Cardiac muscle cell (in vitro differentiated cells and primary cell): ENCODE measurements around the gene OR2H2. TPM values are rescaled to one million over a fixed set of nuclear protein-coding genes. Genes with fewer than 3 reads are reported as not detected.

Experiments used
- DNase-seq, 2 donors: peaks; one replicate each; pipeline versions ENCODE4 v3.0.0 to v3.0.0-alpha.2; 2010 to 2017; ENCODE audit warnings: low read depth in 1 of 2, low spot score in 1 of 2
- H3K27ac ChIP-seq: fragments of 200-600 bp; sonication (generic); 2 replicates; pipeline ENCODE4 v1.5.1; 2016
- H3K27me3 ChIP-seq: fragments of 200-600 bp; sonication (generic); 2 replicates; pipeline ENCODE4 v1.6.0; 2016; ENCODE audit warnings: control low read depth
- H3K36me3 ChIP-seq: fragments of 200-600 bp; sonication (generic); 2 replicates; pipeline ENCODE4 v1.5.1; 2016; ENCODE audit warnings: control low read depth
- H3K4me1 ChIP-seq: fragments of 200-600 bp; sonication (generic); 2 replicates; pipeline ENCODE4 v1.8.1; 2017; ENCODE audit warnings: low read depth, mild to moderate bottlenecking, mixed run types
- H3K4me3 ChIP-seq: fragments of 200-600 bp; sonication (generic); 2 replicates; pipeline ENCODE4 v1.5.1; 2016; ENCODE audit warnings: mild to moderate bottlenecking
- H3K9me3 ChIP-seq: fragments of 200-600 bp; sonication (generic); 2 replicates; pipeline ENCODE4 v1.5.1; 2017; ENCODE audit warnings: low read depth, mild to moderate bottlenecking, control low read depth
- polyA plus RNA-seq: library from polyadenylated mRNA; unstranded; fragments of >200 nt; fragmentation: Nextera tagmentation; extraction: Ambion mirVana; gene quantifications from 2 replicates; pipeline ENCODE4 v1.2.1, GENCODE V29; 2016
- total RNA-seq: library from RNA; depleted of rRNA; stranded (reverse); fragments of >200 nt; gene quantifications from 2 replicates; pipeline ENCODE4 v1.2.3, GENCODE V29; 2016
- TF ChIP-seq, protein P1 (sequence below): IDR thresholded peaks from 2 replicates; pipeline ENCODE4 v1.5.1; 2012; ENCODE audit warnings: low read depth, mild to moderate bottlenecking, low read length

OR2H2 gene
- total and polyA plus RNA-seq, 2 experiments from 2014 or later: 0.73 TPM; not detected in 1

DNA sequence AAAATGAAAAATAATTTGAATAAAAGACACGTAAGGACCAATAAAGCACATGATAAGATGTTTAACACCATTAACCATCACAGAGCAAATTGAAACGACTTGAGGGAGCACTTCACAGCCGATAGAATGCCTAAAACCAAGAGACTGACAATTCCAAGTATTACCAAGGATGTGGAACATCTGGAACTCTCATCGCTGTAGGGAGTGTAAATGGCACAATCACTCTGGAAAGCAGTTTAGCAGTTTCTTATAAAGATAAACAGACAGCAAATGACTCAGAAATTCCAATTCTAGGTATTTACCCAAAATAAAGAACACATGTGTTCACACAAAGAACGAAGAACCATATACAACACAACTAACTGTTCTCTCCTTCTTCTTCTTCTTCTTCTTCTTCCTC lies 16.9 kb upstream of the OR2H2 start:
- Histone ChIP-seq H3K27ac (no peak overlapping the region), H3K36me3 (no peaks in the 10 kb centered on the region), H3K9me3 (no peaks in the 10 kb centered on the region), H3K4me3 (no peak overlapping the region), H3K27me3 (peaks cover 16% of the 10 kb centered on the region), H3K4me1 (no peaks in the 10 kb centered on the region)
- no peak for DNase-seq
- TF ChIP-seq, protein P1, sequence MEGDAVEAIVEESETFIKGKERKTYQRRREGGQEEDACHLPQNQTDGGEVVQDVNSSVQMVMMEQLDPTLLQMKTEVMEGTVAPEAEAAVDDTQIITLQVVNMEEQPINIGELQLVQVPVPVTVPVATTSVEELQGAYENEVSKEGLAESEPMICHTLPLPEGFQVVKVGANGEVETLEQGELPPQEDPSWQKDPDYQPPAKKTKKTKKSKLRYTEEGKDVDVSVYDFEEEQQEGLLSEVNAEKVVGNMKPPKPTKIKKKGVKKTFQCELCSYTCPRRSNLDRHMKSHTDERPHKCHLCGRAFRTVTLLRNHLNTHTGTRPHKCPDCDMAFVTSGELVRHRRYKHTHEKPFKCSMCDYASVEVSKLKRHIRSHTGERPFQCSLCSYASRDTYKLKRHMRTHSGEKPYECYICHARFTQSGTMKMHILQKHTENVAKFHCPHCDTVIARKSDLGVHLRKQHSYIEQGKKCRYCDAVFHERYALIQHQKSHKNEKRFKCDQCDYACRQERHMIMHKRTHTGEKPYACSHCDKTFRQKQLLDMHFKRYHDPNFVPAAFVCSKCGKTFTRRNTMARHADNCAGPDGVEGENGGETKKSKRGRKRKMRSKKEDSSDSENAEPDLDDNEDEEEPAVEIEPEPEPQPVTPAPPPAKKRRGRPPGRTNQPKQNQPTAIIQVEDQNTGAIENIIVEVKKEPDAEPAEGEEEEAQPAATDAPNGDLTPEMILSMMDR: no peak

DNA sequence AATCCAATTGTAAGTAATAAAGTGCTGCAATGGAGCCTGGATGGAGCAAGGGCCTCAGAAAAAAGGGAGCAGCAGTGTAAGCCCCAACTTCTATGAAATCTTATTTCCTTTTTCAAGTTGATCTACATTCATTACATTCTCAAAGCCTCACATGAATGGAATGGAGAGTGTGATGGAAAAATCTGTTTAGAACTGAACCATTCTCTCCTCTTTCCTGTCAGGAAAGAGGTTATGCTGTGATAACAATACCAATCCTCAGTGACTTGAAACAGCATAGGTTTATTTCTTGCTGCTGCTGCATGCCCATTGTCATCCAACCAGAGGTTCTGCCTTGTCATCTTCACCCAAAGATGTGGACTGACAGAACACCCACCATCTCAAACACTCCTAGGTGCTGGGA lies 8.9 kb upstream of the OR2H2 start:
- DNase-seq: no peak
- Histone ChIP-seq H3K4me3 (no peak overlapping the region), H3K27me3 (peaks cover under 1% of the 10 kb centered on the region), H3K36me3 (no peaks in the 10 kb centered on the region), H3K9me3 (no peaks in the 10 kb centered on the region), H3K4me1 (no peaks in the 10 kb centered on the region), H3K27ac (no peak overlapping the region)
- TF ChIP-seq, protein P1: no peak

DNA sequence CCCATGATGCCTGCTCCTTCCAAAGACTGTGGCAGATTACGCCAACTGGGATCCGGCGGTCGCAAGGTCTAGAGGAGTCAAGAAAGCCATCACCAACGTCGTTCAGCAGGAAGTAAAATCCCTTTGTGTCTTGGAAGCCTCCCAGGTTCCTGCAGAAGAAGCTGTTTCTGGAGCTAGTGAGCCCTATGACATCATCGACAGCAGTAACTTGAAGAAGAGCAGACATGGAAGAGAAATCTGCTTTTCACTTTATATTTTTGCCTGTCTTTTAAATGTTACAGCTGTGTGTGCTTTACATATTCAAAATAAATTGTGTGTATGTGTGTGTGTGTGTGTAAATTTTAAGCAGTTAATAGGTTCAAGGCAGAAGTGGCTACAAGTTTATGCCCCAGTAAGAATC lies 7.4 kb upstream of the OR2H2 start:
- no peaks in the 10 kb centered on the region for H3K36me3 ChIP-seq
- TF ChIP-seq, protein P1: no peak
- H3K27me3 ChIP-seq: no peaks in the 10 kb centered on the region
- no peaks in the 10 kb centered on the region for H3K9me3 ChIP-seq
- no peak for DNase-seq
- no peaks in the 10 kb centered on the region for H3K4me1 ChIP-seq
- H3K4me3 ChIP-seq: no peak overlapping the region
- H3K27ac ChIP-seq: no peak overlapping the region

DNA sequence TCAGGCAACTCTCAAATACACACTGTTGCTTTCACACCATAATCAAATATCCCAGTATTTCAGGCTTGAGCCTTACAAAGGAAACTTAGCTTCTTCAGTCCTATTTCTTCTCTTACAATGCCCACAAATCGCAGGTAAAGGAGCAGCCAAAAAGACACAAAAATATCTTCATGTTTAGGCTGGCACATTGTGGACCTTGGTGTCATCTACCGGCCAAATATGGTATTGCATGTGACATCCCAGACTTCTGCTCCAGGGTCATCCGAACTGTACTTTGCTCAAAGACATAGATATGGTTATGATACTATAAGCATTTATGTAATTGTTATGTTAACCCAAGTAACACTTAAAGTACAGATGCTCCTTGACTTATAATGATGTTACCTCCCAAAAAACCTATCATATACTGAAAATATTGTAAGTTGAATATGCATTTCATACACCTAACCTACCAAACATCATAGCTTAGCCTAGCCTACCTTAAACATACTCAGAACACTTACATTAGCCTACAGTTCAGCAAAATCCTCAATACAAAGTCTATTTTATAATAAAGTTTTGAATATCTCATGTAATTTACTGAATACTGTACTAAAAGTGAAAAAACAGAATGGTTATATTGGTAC lies 4.6 kb downstream of the OR2H2 start:
- peak; percentile 60 for DNase-seq
- peaks cover 12% of the 10 kb centered on the region for H3K4me1 ChIP-seq
- no peaks in the 10 kb centered on the region for H3K27me3 ChIP-seq
- H3K4me3 ChIP-seq: no peak overlapping the region
- no peaks in the 10 kb centered on the region for H3K9me3 ChIP-seq
- H3K27ac ChIP-seq: no peak overlapping the region
- H3K36me3 ChIP-seq: no peaks in the 10 kb centered on the region
- TF ChIP-seq, protein P1: peak; percentile 90

DNA sequence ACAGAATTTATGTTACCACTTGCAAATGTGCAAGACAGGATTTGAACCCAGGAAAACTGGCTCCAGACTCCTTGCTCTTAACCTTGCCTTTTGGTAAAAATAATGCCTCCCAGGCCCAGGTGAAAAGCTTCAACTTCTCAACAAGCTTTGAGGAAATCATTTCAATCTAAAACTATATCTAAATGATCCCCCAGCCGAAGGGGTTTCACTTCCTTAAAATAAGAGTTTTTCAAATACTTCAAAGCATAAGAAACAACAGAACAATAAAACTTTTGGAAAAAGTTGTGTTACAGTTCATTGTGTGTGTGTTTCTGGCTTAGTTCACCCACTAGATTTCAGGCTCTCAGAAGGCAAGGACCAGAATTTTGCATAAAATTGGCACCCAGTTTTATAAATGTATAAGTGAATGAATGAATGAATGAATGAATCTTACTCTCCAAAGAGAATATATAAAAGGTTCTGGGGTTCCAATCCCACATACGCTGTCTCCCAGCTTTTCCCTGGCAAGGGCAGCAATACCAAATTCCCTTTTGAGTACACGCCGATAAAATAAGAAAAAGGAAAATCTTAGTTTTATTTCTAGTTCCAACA lies 5.4 kb downstream of the OR2H2 start:
- H3K27ac ChIP-seq: no peak overlapping the region
- H3K27me3 ChIP-seq: no peaks in the 10 kb centered on the region
- DNase-seq: no peak
- H3K4me1 ChIP-seq: peaks cover 12% of the 10 kb centered on the region
- no peaks in the 10 kb centered on the region for H3K36me3 ChIP-seq
- TF ChIP-seq, protein P1: no peak
- no peak overlapping the region for H3K4me3 ChIP-seq
- H3K9me3 ChIP-seq: no peaks in the 10 kb centered on the region
